GM18519 (cell line): ENCODE results near the gene F7.

Source experiments
- ATAC-seq: cut with Tn5 transposase; IDR thresholded peaks from one replicate; pipeline ENCODE4 v1.9.1; 2021; ENCODE audit warnings: mild to moderate bottlenecking, moderate library complexity; ENCODE audit not compliant: unreplicated experiment, low FRiP score

F7 gene

GRCh38 chr13:113129480-113129879, 23.9 kb downstream of the F7 start:
- ATAC-seq = no peak

DNA sequence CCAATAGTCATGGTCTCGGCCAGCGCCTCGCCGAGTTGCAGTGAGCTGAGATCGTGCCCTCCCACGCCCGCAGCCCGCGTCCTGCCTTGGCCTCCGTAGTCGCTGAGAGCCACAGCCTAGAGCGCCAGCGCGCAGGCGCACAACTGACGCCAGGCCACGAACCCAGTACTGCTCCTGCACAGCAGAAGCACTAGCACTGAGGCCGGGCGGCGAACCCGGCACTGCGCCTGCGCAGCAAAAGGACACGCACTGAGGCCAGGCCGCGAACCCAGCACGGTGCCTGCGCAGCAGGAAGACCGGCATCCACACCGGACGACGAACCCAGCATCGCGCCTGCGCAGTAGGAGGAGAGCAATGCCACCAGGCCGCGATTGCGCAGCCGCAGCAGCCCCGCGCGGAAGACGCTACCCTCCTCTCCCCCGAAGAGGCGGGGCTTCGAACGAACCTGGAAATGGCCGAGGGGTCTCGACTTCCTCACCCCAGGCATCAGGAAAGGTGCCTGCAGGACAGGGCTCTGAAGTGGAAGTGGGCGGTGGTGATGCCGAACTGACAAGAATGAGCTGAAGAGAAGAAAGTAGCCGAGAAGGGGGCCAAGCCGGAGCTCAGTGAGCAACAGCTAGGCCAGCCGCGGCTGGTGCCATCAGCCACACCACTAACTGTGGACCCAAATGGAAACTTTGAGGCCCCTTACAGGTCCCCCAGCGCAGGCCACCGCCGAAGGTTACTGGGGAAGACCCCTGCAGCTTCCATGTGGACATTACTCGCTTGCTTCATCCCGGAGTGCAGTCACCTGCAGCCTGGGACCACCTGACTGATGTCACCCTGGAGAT, 24.5 kb downstream of the F7 start:
- no peak for ATAC-seq

DNA sequence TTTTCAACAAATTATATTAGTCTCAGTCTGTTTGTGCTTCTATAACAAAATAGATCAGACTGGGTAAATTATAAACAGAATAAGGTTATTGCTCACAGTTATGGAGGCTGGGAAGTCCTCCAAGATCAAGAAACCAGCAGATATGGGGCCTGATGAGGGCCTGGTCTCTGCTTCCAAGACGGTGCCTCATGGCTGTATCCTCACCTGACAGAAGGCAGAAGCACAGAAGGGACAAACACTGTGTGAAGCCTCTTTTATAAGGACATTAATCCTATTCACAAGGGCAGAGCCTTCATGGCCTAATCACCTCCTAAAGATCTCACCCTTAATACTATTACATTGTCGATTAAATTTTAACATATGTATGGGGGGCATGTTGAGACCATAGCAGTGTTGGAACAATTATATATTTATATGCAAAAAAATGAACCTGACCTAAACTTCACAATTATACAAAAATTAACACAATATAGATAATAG, 29.7 kb downstream of the F7 start:
- ATAC-seq = no peak

DNA sequence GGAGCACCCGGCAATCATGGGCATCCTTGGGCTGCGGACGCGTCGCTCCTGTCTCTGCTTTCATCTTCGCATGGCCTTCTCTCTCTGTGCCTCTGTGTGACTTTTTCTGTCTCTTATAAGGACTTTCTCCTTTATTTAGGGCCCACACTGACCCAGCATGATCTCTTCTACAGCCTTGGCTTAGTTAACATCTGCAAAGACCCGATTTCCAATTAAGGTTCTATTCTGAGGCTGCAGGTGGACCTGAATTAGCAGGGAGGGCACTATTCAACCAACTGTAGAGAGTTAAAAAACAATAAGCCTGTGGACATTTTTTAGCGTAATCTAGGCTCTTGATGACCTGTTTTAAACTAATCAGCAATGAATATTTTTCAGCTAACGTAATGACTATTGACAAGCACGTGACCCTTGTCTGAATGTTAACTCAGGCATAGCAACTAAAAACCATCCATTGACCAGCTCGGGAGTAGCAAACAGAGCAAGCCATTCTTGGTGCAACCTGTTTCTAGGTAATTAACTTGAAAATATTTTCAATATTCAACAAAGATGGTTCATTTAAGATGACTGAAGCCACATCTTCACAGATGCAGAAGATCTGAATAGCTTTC, 32.2 kb downstream of the F7 start:
- no peak for ATAC-seq

DNA sequence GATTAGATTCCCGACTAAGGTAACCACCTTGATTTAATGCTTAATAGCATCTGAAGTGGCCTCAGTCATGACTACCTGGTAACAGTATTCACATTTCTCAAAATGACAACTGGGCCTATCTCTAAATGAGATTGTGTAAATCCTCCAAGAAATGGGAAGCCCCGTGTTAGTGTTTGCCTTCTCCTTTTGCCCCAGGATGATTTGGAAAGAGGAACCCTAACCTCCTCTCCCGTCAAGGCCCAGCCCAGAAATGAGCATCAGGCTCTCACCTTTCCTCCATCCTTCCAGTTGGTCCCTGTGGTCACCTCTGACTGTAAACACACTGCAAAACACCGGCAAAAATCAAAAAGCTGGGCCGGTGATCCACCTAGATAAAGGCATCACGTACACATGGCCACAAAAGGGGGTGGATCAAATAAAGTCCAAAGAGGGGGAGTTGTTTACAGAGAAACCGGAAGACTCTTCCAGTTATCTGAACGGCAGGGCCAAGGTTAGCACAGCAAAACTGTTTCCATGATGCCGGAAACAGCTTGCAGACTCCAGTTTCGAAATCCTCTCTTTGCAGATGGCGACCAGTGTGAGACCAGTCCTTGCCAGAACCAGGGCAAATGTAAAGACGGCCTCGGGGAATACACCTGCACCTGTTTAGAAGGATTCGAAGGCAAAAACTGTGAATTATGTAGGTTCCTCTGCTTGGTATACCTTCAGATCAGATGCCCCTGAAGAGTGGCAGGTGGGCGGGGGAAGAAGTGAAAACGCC, 33.4 kb downstream of the F7 start:
- ATAC-seq = no peak

DNA sequence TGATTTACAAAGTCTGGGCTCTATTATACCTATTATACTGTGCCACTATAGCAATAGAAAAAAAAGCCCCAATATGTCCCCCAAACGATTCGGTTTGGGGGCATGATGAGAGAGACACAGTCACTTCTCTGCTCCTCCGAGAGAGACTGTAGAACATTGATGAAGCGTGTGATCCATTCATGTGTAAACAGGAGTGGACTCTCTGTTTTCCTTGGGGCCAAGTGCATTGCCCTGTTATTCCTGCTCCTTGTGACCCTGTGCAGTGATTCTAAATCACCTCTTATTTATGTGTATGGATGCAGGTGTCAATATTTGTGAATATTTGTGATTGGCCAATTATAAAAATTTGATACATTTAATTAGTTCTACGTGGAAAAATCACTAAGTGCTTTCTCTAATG, 34.0 kb downstream of the F7 start:
- ATAC-seq = no peak

- ATAC-seq = no peak
These were observed 35.3 kb downstream of the F7 start for GRCh38 chr13:113140677-113141600.

GRCh38 chr13:113141601-113141970, 36.0 kb downstream of the F7 start:
- no peak for ATAC-seq

GRCh38 chr13:113142876-113143275, 37.3 kb downstream of the F7 start:
- no peak for ATAC-seq

GRCh38 chr13:113143466-113144254, 38.1 kb downstream of the F7 start:
- no peak for ATAC-seq

GRCh38 chr13:113144255-113144629, 38.7 kb downstream of the F7 start:
- no peak for ATAC-seq

DNA sequence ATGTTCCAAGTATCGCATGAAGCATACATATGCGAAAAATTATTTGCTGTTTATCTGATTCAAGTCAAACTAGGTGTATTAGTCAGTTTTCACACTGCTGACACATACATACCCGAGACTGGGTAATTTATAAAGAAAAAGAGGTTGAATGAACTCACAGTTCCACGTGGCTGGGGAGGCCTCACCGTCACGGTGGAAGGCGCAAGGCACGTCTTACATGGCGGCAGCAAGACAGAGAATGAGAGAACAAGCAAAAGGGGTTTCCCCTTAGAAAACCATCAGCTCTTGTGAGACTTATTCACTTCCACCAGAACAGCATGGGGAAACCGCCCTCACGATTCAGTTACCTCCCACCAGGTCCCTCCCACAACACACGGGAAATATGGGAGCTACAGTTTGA, 39.9 kb downstream of the F7 start:
- no peak for ATAC-seq

DNA sequence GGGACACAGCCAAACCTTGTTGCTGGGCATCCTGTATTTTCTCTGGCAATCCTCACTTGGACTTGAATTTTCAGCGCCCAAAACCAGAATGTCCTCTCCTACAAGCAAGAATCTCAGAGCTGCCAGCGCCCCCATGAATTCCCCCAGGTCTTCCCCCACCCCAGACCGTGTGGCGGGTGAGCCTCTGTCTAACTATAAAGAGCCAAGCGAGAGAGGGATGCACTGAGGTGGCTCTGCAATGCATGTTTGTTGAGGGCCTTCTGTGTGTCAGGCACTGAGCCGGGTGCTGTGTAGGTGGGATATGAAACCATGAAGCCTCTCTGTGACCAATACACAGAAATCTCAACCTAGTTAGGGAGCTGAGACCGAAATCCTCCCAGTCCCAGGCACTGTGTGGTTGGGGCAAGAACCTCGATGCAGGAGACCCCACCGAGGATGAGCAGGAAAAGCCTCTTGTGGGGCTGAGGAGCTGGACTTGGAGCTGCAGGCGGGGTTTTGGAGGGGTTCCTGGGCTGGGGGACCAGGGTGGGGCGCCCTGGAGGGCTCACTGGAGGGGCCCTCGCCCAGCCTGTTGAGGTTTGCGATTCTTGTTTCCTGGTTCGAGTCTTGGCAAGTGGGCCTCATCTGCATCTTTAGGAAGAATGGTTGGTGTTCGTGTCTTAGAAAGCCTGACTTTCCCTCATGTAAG, 40.5 kb downstream of the F7 start:
- no peak for ATAC-seq

GRCh38 chr13:113146750-113147149, 41.2 kb downstream of the F7 start:
- ATAC-seq = no peak

DNA sequence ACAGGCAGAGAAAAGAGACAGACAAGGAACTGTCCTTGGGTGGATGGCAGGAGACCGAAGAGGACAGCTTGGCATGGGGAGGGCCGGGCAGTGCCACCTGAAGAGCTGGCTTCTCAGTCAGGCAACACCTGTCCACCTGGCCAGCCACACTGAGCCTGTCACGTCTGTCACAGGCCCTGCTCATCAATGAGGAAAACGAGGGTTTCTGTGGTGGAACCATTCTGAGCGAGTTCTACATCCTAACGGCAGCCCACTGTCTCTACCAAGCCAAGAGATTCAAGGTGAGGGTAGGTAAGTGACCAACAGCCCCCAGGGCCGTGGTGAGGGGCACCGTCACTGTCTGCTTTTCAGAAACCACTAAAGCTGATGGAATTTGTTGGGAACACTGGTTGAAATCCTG, 41.6 kb downstream of the F7 start:
- ATAC-seq = no peak

DNA sequence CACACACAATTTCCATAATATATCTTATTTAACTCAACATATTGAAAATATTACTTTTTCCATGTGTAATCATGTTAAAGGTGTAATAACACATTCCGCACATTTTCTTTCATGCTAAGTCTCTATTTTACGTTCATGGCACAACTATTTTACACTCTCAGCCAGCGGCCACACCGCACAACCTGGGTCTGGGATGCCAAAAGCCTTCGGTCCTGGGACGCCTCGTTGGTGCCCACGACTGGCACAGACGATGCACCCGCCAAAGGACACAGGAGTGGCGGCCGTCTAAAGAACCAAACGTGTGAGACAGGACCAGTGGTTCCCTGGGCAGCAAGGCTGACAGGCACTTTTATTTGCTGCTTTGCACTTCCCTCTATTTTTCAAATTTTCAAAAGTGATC, 42.8 kb downstream of the F7 start:
- no peak for ATAC-seq

GRCh38 chr13:113148940-113149503, 43.4 kb downstream of the F7 start:
- ATAC-seq = no peak

DNA sequence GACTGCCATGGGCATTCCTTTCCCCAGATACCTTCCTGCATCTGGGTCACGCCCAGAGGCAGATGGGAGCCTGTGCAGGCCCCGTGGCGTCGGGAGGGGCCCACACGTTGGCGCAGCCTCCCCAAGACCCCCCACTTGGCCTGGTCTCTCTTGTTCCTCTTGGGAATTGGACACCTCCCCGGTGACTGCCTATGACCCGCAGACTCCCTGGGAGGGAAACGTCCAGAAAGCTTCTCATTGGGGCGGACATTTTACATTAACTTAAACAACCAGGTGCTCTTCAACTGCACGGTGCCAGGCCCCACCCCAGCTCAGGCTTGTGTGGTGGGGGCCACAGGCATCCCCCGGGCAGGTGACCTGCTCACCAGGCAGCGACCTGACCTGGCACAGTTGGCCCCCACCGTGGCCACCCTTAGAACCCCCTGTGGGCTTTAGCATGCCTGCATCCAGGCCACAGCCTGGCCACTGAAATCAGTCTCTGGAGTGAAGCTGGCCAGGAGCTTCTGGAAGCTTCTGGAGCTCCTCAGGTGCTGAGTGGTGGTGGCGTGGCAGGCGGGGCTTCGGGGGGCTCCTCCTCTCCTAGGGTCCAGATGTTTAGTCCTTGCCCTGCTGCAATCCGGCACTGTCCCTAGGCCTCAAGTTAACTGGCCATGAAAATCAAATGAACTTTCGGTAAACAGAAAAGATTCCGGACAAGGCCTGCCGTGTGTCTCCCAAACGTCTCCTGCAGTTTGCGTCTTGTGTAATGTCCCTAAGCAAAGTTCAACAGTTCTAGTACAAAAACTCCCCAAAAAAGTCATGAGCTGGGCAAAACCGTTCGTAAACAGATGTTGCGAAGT, 44.3 kb downstream of the F7 start:
- no peak for ATAC-seq
